IMR-90 (cell line): ENCODE measurements around the gene COPZ2. TPM values are rescaled to one million over a fixed set of nuclear protein-coding genes. Genes with fewer than 3 reads are reported as not detected.

Experiments used
- ATAC-seq: fragments of 200-7000 bp; cut with Tn5 transposase; 2 replicates; pipeline ENCODE4 v1.9.1; 2020; ENCODE audit warnings: low read depth, mild to moderate bottlenecking, moderate library complexity
- BruUV-seq: library from RNA; stranded (reverse); fragments of 400-500 nt; replicated peaks from 2 replicates; lab custom pipeline; 2021; lab: Mats Ljungman, UMichigan
- CTCF ChIA-PET: fragments of 300-600 bp; formaldehyde crosslinking; extraction: SDS; loops from one replicate; lab custom pipeline; 2021; ENCODE audit warnings: antibody characterized with exemption; lab: Yijun Ruan, JAX
- POLR2A ChIA-PET: fragments of 300-600 bp; sonication (Branson Sonifier 250); formaldehyde crosslinking; loops from one replicate; lab custom pipeline; 2022; ENCODE audit warnings: antibody characterized with exemption; ENCODE audit not compliant: unreplicated experiment; lab: Charles Lee
- DNase-seq: peaks from one replicate; pipeline ENCODE4 v3.0.0; 2013
- H2AFZ ChIP-seq: replicated peaks from 2 replicates; pipeline ENCODE3; 2013; ENCODE audit warnings: low read length, mild to moderate bottlenecking; ENCODE audit not compliant: poor library complexity
- H2AK5ac ChIP-seq: 2 replicates; pipeline ENCODE4 v1.6.1; 2013; ENCODE audit warnings: low read depth, low read length, inconsistent platforms
- H2AK9ac ChIP-seq: replicated peaks from 2 replicates; pipeline ENCODE3; 2013; ENCODE audit warnings: mild to moderate bottlenecking, low read depth, low read length, moderate library complexity; ENCODE audit not compliant: poor library complexity
- H2BK120ac ChIP-seq: 2 replicates; pipeline ENCODE4 v1.6.1; 2013; ENCODE audit warnings: low read depth, low read length, inconsistent platforms
- H2BK15ac ChIP-seq: 3 replicates; pipeline ENCODE4 v1.6.1; 2013; ENCODE audit warnings: low read depth, low read length, inconsistent platforms
- H2BK20ac ChIP-seq: 2 replicates; pipeline ENCODE4 v1.6.1; 2013; ENCODE audit warnings: low read depth, mild to moderate bottlenecking, inconsistent platforms, low read length, moderate library complexity
- H2BK5ac ChIP-seq: 2 replicates; pipeline ENCODE4 v1.6.1; 2013; ENCODE audit warnings: mild to moderate bottlenecking, low read depth, low read length, inconsistent platforms; ENCODE audit not compliant: poor library complexity, severe bottlenecking
- H3K14ac ChIP-seq: replicated peaks from 2 replicates; pipeline ENCODE4 v1.6.1; 2013; ENCODE audit warnings: low read depth, low read length, inconsistent platforms
- H3K18ac ChIP-seq: 2 replicates; pipeline ENCODE4 v1.6.1; 2013; ENCODE audit warnings: low read depth, low read length, control low read depth
- H3K23ac ChIP-seq: 2 replicates; pipeline ENCODE4 v1.6.1; 2013; ENCODE audit warnings: low read depth, low read length, inconsistent platforms
- H3K27ac ChIP-seq: 2 replicates; pipeline ENCODE4 v1.5.1; 2013; ENCODE audit warnings: mild to moderate bottlenecking, control low read depth, low read length; ENCODE audit not compliant: insufficient read depth
- H3K27me3 ChIP-seq: 2 replicates; pipeline ENCODE4 v1.6.1; 2013; ENCODE audit warnings: low read length; ENCODE audit not compliant: control insufficient read depth, insufficient read depth
- H3K36me3 ChIP-seq: 2 replicates; pipeline ENCODE4 v1.6.1; 2013; ENCODE audit warnings: low read length, mixed read lengths; ENCODE audit not compliant: control insufficient read depth, insufficient read depth
- H3K4ac ChIP-seq: 2 replicates; pipeline ENCODE4 v1.6.1; 2013; ENCODE audit warnings: low read depth, low read length, inconsistent platforms
- H3K4me1 ChIP-seq: 2 replicates; pipeline ENCODE4 v1.6.1; 2013; ENCODE audit warnings: low read length, mixed read lengths; ENCODE audit not compliant: control insufficient read depth, insufficient read depth
- H3K4me2 ChIP-seq: 2 replicates; pipeline ENCODE4 v1.6.1; 2013; ENCODE audit warnings: low read depth, mild to moderate bottlenecking, control low read depth, low read length, moderate library complexity
- H3K4me3 ChIP-seq: 2 replicates; pipeline ENCODE4 v1.5.1; 2013; ENCODE audit warnings: low read depth, mild to moderate bottlenecking, control low read depth, low read length, moderate library complexity; ENCODE audit not compliant: insufficient read depth
- H3K56ac ChIP-seq: 2 replicates; pipeline ENCODE4 v1.6.1; 2013; ENCODE audit warnings: low read length, inconsistent platforms; ENCODE audit not compliant: insufficient read depth; ENCODE audit errors: extremely low read depth
- H3K79me1 ChIP-seq, 2 experiments: 2 replicates each; pipeline ENCODE4 v1.6.1; 2013; ENCODE audit warnings: low read length in 2 of 2, inconsistent platforms in 1 of 2, low read depth in 1 of 2
- H3K9ac ChIP-seq: 2 replicates; pipeline ENCODE4 v1.6.1; 2013; ENCODE audit warnings: low read depth, low read length, control low read depth
- H3K9me1 ChIP-seq: 2 replicates; pipeline ENCODE4 v1.6.1; 2013; ENCODE audit warnings: low read length, inconsistent platforms; ENCODE audit not compliant: insufficient read depth
- H3K9me3 ChIP-seq: 2 replicates; pipeline ENCODE4 v1.6.1; 2013; ENCODE audit warnings: low read length; ENCODE audit not compliant: control insufficient read depth, insufficient read depth
- H4K20me1 ChIP-seq: 2 replicates; pipeline ENCODE4 v1.6.1; 2013; ENCODE audit warnings: low read length, inconsistent platforms; ENCODE audit not compliant: insufficient read depth
- H4K5ac ChIP-seq: 2 replicates; pipeline ENCODE4 v1.6.1; 2013; ENCODE audit warnings: mild to moderate bottlenecking, low read depth, low read length, control low read depth
- H4K8ac ChIP-seq, 2 experiments: 2 replicates each; pipeline ENCODE4 v1.6.1; 2013; ENCODE audit warnings: low read depth in 2 of 2, low read length in 2 of 2, control low read depth in 1 of 2, inconsistent platforms in 1 of 2
- H4K91ac ChIP-seq: 2 replicates; pipeline ENCODE4 v1.6.1; 2013; ENCODE audit warnings: low read depth, low read length, inconsistent platforms; ENCODE audit not compliant: insufficient read depth
- BHLHE40 ChIP-seq: fragments of 150-350 bp; IDR thresholded peaks from 2 replicates; pipeline ENCODE4 v1.6.1; 2016; ENCODE audit warnings: mild to moderate bottlenecking, low read depth, low read length
- CEBPB ChIP-seq: IDR thresholded peaks from 2 replicates; pipeline ENCODE4 v1.6.1; 2012; ENCODE audit warnings: low read depth, low read length, improper control_type of control experiment
- CTCF ChIP-seq: conservative IDR thresholded peaks from 2 replicates; pipeline ENCODE4 v1.5.1; 2012; ENCODE audit warnings: mild to moderate bottlenecking, low read depth, low read length, improper control_type of control experiment
- ELK1 ChIP-seq: fragments of 150-350 bp; IDR thresholded peaks from 2 replicates; pipeline ENCODE4 v1.6.1; 2016; ENCODE audit warnings: low read depth, mild to moderate bottlenecking, low read length, moderate library complexity, borderline replicate concordance
- FOS ChIP-seq: fragments of 150-350 bp; IDR thresholded peaks from 2 replicates; pipeline ENCODE4 v1.6.1; 2016; ENCODE audit warnings: low read depth, low read length
- MAFK ChIP-seq: IDR thresholded peaks from 2 replicates; pipeline ENCODE4 v1.6.1; 2012; ENCODE audit warnings: low read depth, low read length, improper control_type of control experiment
- MXI1 ChIP-seq: IDR thresholded peaks from 2 replicates; pipeline ENCODE4 v1.6.1; 2012; ENCODE audit warnings: low read depth, mild to moderate bottlenecking, low read length, moderate library complexity, borderline replicate concordance
- NFE2L2 ChIP-seq: fragments of 150-350 bp; IDR thresholded peaks from 2 replicates; pipeline ENCODE4 v1.6.1; 2016; ENCODE audit warnings: low read depth, mild to moderate bottlenecking, low read length
- POLR2A ChIP-seq: IDR thresholded peaks from 2 replicates; pipeline ENCODE4 v1.6.1; 2012; ENCODE audit warnings: mild to moderate bottlenecking, low read depth, low read length
- RAD21 ChIP-seq: IDR thresholded peaks from 2 replicates; pipeline ENCODE4 v1.6.1; 2012; ENCODE audit warnings: low read length, improper control_type of control experiment
- RCOR1 ChIP-seq: IDR thresholded peaks from 2 replicates; pipeline ENCODE4 v1.6.1; 2012; ENCODE audit warnings: mild to moderate bottlenecking, low read length, improper control_type of control experiment; ENCODE audit not compliant: insufficient replicate concordance
- RFX5 ChIP-seq: IDR thresholded peaks from 2 replicates; pipeline ENCODE4 v1.8.0; 2012; ENCODE audit warnings: low read depth, mild to moderate bottlenecking, low read length, moderate library complexity
- WGBS, 2 experiments: methylation state at CpG; one replicate each; pipeline versions ENCODE4 v1.1.5 to v1.1.7; 2013; ENCODE audit warnings: missing lambda C conversion rate in 2 of 2; ENCODE audit not compliant: insufficient read length in 1 of 2; ENCODE audit errors: extremely low coverage in 2 of 2; 5-methylcytosine and 5-hydroxymethylcytosine counted together
- dilution Hi-C: fragments of 300-500 bp; cut with HindIII; formaldehyde crosslinking; loops from one replicate; pipeline ENCODE4 v1.14.3; 2018; ENCODE audit warnings: low sequenced_read_pairs; ENCODE audit not compliant: unreplicated experiment
- in situ Hi-C: fragments of 300-500 bp; cut with MboI; formaldehyde crosslinking; loops from 3 replicates; pipeline ENCODE4 v1.14.3; 2019; ENCODE audit warnings: low sequenced_read_pairs, inconsistent platforms, mixed read lengths
- intact Hi-C: fragments of 100-400 bp; cut with micrococcal nuclease; formaldehyde crosslinking; loops from 2 replicates; pipeline ENCODE4 v1.10.0; 2022
- polyA plus RNA-seq, 3 experiments: library from polyadenylated mRNA; depleted of rRNA; stranded (reverse); fragments of >200 nt; gene quantifications; 2 replicates each; pipeline ENCODE4 v1.2.3, GENCODE V29; 2012; ENCODE audit warnings: low replicate concordance in 1 of 3
- total RNA-seq: library from RNA; depleted of rRNA; stranded (reverse); fragments of >200 nt; gene quantifications from 2 replicates; pipeline ENCODE4 v1.2.3, GENCODE V29; 2012

Gene COPZ2
- total and polyA plus RNA-seq, 2 of the 4 experiments (the other 2 are of a cell fraction) = 41.0 to 86.1 TPM

DNA sequence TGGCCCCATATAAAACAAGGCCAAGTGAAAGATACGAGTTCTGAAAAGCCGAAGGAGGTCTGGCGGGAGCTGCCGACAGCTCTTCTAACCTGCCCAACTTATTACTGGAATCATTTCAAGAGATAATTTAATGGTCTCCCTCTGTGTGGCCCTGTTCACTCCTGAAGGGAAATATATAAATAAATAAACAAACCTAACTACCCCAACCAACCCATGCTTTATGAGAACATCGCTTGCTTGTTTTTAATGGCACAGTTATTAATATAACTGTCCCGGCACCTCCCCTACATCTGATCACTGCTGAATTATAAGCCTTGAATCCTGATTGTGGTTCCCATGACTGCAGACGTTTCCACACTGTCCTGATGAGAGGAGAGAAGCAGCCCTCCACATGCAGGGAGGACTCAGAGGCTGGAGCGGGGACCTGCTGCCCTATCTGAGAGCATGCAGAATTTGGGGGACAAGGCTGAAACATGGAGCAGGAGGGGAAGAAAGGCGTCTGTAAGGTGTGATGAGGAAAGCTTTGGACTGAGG is 44.5 kb downstream of the COPZ2 start:
- no peak overlapping the region for H4K8ac ChIP-seq
- ChIA-PET POLR2A (no interaction called here), CTCF (interaction anchor here (0.8 kb wide), 1 partner anchor 10 kb away, joined by 3 read pairs; no protein-coding TSS in a partner anchor)
- H3K9me1 ChIP-seq = no peaks in the 10 kb centered on the region
- no TSS peak for BruUV-seq
- no peak overlapping the region; the same call in 1 of the 2 replicates for H3K18ac ChIP-seq
- DNase-seq (no peak), ATAC-seq (no peak)
- no peak overlapping the region for H3K14ac ChIP-seq
- H2AK5ac ChIP-seq = no peak overlapping the region
- no peak overlapping the region for H3K56ac ChIP-seq
- H4K5ac ChIP-seq = no peak overlapping the region
- TF ChIP-seq RFX5 = no peak
- TF ChIP-seq CTCF = no peak
- TF ChIP-seq RAD21 = no peak
- no peak for TF ChIP-seq NFE2L2
- no peak for TF ChIP-seq MXI1
- no peak for TF ChIP-seq FOS
- no peak for TF ChIP-seq ELK1
- TF ChIP-seq RCOR1 = no peak
- no peak for TF ChIP-seq BHLHE40
- no peak for TF ChIP-seq CEBPB
- TF ChIP-seq MAFK = no peak
- TF ChIP-seq POLR2A = no peak
- no peak overlapping the region for H3K23ac ChIP-seq
- H3K36me3 ChIP-seq = no peaks in the 10 kb centered on the region
- H3K4ac ChIP-seq = no peak overlapping the region
- no peaks in the 10 kb centered on the region for H3K9me3 ChIP-seq
- H3K4me3 ChIP-seq = no peak overlapping the region
- H2BK15ac ChIP-seq = no peak overlapping the region
- dilution Hi-C loops (no loop called here), intact Hi-C loops (no loop called here), in situ Hi-C loops (no loop called here)
- H3K27ac ChIP-seq = no peak overlapping the region
- H4K91ac ChIP-seq = no peak overlapping the region
- H2AFZ ChIP-seq = peak overlapping the region; percentile 62
- peaks cover 2% of the 10 kb centered on the region; the same call in 1 of the 2 replicates for H3K4me1 ChIP-seq
- peaks cover 6% of the 10 kb centered on the region; the same call in 1 of the 2 replicates for H3K27me3 ChIP-seq
- H2BK120ac ChIP-seq = no peak overlapping the region
- no peak overlapping the region for H2AK9ac ChIP-seq
- H2BK20ac ChIP-seq = no peak overlapping the region
- H2BK5ac ChIP-seq = no peak overlapping the region
- no peaks in the 10 kb centered on the region for H4K20me1 ChIP-seq
- no peaks in the 10 kb centered on the region for H3K79me1 ChIP-seq
- no peak overlapping the region for H3K4me2 ChIP-seq
- H3K9ac ChIP-seq = no peak overlapping the region
- WGBS, 2 experiments = no CpG with 5 or more reads among the region's 9 CpGs
